HG03342 (cell line): Measurements from ENCODE around the gene A3GALT2.
A peak's percentile ranks its signal among the peaks of the same experiment; 100 is the strongest.

ENCODE experiments used
- ATAC-seq: cut with Tn5 transposase; IDR thresholded peaks from one replicate; pipeline ENCODE4 v1.9.1; 2021; ENCODE audit warnings: mild to moderate bottlenecking, moderate library complexity; ENCODE audit not compliant: unreplicated experiment

A3GALT2 gene

DNA sequence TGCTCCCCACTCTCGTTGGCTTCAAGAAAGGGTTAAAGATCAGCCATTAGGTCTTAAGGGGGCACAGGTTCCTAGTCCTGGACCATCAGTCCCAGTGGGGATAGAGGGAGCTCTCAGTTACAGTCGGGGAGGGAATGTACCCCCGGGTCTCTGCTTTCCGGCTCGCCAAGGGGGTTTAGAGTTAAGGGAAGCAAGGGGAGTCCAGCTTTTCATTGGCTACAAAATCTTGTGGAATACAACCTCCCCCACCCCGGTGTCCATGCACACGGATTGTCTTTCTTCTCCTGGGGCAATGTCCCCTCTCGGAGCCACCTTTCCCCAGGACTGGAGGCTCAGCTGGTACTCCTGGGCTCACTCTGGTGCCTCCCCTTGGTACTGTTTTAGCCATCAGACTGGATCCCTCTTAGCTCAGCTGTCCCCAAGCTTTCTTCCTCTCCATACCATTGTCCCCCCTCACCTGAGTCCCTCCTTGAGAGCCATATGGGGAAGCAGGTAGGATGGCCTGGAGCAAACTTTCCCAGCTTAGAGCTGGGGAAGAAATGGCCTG is at the start of gene A3GALT2:
Gene A3GALT2 (minus strand): TSS at position 480 of the 547 bp plus-strand sequence. CDS start 0 bp downstream, at position 480.
- ATAC-seq: no peak

DNA sequence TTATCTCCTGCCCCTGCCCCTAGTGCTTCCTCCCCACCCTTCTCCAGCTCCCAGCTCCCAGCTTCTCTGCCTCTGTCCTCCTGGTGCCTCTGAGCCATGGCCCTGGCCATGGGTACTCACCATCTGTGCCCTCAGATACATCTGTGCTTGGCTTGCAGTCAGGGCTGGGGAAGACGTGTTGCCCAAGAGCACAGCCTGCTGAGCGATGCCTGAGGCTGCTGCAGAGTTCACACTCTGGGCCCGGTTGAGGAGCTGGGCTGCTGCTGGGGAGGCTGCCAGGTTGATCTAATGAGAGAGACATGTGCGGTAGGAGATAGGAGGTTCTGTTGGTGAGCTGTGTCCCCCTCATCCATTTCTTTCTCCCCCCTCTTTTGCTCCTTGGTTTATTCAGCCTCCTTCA is 49.4 kb upstream of the A3GALT2 start:
- ATAC-seq: no peak

DNA sequence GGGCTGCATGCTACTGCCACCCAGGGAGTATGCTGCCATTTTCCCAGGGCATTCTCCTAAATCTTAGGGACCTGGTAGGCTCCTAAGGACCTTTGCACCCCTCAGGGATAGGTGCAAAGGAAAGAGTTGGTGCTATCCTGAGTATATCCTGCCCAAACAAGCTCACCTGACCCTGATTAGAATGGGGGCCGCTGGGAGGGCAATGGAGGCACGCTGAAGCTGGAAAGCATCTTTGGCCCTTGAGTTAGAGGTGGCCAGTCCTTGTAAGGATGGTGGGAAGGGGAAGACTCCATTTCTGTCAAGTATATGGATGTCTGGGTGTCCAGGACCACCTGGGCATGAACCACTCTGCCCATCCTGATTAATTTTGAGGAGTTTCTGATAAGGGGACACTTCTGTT is 48.9 kb upstream of the A3GALT2 start:
- no peak for ATAC-seq

DNA sequence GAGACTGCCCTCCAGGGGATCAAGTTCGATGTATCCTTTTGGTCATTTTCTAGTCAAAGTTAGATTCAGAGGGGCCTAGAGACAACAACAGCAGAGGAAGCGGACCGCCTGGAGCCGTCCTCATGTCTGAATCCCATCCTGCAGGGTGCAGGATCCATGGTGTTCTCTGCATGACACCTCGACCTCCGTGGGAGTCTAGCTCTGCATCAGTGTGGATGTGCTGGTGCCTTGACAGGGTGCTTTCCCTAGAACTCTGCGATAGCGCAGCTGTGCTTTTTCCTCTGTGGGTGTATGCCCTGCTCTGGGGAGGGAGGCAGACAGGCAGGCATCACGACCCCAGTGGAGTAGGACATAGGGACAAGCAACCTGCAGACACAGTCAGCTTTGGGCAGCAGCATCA is 48.2 kb upstream of the A3GALT2 start:
- ATAC-seq: no peak

DNA sequence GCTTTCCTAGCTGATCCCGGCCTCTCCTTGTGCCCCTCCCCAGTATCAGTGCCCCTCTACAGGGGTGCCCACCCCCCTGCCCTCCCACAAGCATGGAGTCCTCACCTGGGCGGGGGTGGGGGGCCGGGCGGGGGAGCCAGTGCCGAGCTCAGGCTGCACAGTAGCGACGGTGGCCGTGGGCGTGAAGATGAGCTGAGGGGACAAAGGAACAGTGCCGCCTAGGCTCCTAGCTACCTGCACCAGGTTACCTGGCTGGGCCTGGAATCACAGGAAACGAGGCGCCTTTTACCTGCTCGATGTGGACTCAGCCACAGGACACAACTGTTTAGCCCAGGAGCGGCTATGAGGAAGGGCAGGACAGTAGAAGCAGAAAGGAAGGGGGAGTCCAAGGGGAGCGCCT is 47.5 kb upstream of the A3GALT2 start:
- ATAC-seq: no peak

DNA sequence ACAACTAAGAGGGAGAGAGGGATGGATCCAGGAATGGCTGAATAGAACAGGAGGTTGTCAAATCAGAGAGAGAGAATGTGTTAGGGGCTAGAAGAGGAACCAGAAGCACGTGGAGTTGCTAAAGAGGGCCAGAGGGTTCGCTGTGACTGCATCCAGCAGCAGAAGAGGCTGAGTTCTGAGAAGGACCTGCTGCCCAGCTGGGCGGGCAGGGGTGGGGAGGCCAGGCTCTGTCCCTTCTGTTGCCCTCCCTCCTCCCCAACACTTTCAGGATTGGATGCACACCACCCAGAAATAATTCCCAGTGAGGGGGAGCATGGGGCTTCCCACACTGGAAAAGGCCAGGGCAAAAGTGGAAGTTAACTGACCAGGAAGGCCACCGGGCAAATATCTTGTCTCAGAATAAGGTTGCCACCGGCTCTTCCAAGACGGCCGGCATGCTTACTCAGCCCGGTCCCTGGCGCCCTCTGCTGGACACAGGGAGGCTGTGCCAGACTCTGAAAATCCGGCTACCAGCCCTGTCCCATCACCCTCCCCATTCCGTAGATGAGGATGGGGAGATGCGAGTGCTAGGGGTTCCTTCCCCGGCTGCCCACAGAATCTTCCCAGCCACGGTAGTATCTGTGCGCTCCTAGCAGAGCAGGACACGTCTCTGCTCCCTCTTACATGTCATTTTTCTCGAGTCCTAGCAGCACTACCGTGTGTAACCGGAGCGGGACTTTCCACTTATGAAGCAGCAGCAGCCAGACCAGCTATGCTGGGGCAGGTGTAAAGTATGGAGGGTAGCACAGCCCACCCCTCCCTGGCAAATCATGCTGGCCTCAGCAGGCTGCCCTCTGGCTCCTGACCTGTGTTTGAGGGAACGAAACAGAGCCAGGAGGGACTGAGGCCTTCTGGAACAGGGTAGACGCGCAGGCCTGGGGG is 46.8 kb upstream of the A3GALT2 start:
- peak; percentile 62 for ATAC-seq

DNA sequence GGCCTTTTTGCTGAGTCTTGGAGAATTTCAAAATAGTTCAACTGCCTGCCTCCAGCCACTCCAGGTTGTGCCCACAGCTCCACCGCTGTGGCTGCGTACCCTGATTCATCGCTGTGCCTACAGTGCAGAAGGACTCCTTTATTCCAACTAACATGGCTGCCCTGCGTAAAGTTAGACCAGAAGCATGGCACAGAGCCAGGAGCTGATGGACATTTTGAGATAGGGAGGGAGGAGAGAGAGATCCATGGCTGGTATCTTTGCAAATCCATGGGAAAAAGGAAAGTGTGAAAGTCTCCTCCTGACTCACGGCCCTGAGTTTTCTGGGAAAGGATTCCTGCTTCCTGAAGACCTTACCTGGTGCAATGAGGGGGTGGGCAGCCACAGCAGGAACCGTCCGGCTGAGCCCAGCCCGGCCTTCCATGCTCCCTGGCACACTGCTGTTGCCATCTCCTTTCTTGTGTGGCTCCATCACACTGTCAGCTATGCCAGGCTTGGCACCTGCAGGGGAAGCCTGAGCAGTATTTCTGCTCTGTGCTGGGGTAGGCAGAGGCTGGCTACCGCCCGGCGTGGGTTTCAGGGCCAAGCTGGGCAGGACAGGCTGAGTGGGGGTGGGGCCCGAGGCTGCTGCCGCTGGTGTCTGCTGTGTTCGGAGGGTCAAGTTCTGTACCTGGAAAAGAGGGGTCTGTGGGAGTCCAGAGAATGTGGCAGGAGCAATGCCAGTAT is 46.0 kb upstream of the A3GALT2 start:
- no peak for ATAC-seq

DNA sequence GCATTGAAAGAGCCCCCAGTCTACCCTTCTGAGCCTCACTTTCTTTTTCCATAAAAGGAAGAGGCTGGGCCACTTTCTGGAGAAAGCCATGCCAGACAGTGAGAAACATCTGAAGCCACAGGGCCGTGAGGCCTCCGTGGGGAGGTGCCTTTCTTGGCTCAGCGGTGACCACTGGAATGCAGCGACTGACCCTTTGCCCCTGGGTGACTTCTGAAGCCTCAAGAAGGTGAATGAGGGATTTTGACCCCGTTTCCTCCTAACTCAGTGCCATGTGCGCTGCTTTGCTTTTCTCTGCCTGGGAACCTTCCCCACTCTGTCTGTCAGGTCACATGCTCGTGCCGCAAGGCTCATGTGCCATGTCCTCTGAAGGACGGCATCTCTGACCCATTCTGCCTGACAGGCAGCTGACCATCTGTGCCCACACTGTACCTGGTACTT is 44.7 kb upstream of the A3GALT2 start:
- no peak for ATAC-seq

DNA sequence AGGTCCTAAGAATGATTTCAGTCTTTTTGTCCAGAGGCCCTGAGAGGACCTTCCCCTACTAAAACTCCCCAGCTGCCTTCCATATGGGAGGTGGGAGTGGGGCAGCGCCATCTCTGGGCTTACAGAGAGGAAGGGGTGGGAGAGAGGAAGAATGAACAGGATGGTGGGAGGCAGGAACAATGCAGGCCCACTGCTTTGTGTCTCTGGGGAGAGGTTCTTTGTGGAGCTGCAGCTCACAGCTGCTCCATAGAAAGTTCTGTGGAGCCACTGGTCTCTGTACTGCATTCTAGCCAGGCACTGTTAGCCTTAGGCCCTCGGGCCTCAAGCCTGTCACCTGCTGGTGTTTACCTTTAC is 43.6 kb upstream of the A3GALT2 start:
- no peak for ATAC-seq

DNA sequence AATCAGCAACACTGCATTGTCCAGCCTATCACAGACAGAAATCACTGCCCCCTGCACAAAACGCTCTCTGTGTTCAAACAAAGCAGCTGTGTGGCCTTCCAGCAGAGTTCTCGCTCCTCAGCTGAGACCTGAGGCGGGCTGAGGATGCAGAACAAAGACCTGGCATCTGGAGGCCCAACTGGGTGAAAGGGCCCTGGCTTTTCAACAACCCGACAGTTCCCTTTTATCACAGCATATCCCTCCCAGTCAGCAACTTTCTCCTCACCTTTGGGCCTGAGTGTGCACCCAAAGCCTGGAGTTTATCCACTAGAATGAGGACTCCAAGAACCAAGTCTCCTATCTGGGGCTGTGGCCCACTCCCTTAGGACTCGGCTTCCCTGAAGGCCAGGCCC is 42.6 kb upstream of the A3GALT2 start:
- no peak for ATAC-seq

DNA sequence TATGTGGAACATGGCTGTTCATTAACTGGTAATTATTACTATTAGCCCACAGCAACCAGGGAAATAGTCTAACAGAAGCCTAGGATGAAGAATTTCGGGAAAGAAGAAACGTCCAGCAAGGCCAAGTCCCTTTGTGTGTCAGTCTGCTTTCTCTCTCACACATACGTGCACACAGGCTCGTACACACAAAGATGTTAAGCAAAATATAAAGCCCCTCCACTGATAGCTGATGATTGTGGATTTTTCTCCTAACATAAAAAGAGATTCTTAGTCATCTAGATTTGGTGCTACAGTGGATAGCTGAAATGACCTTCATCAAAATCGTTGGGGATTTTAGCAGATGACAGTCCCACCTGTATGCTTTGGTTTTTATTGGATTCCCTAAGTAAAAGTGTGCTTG is 42.1 kb upstream of the A3GALT2 start:
- ATAC-seq: no peak

DNA sequence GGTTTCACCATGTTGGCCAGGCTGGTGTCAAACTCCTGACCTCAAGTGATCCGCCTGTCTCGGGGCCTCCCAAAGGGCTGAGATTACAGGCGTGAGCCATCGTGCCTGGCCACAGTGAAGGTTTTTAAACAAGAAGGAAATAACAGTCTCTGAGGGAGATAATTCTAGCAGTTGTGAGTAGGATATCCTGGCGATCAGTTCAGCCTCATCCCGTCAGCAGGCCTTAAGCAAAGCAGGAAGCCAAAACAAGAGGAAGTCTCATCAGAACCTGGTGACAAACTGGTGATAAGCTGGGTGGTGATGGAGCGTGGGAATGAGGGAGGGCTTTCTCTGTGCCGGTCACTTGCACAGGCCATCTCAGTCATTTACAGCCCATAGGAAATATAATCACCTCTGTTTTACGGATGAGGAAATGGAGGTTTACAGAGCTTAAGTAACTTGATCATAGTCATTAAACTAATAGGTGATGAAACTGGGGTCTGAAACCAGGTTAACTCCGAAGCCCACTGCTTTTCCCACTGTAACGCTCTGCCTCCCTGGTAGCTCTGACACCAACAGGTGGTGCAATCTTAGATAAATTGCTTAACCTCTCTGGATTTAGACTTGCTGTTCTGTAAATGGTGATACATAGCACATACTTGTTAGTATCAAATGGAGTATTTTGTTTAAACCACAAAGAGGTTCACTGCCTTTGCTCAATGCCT is 40.8 kb upstream of the A3GALT2 start:
- ATAC-seq: no peak

DNA sequence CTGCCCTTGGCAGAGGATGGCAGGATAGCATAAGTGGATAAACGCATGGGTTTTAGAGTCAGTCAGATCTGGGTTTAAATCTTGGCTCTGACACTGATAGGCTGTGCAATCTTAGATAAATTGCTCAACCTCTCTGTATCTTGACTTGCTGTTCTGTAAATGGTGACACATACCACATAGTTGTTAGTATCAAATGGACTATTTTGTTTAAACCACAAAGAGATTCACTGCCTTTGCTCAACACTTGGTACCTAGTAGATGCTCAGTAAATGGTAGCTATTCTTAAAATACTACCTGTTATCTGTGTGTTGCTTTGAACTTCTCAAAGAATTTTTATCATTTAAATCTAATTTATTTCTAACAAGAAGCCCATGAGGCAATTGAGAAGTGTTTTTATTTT is 39.5 kb upstream of the A3GALT2 start:
- ATAC-seq: no peak

DNA sequence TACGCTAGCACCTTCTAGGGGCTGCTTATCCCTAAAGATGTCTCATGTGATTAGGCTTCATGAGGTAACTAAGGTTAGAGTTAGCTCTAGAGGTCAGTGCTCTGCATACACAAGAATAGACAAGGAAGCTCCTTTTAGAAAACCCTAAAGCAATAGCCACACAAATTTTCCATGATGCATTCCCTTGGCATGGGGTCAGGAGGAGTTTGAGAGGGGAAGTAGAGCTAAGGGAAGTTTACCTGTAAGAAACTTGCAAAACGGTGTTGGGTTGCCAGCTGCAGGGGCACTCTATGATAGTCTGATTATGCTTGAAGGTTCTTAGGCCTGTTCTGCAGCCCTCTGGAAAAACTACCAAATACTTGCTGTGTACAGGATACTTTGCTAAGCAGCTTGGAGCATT is 39.0 kb upstream of the A3GALT2 start:
- ATAC-seq: no peak

DNA sequence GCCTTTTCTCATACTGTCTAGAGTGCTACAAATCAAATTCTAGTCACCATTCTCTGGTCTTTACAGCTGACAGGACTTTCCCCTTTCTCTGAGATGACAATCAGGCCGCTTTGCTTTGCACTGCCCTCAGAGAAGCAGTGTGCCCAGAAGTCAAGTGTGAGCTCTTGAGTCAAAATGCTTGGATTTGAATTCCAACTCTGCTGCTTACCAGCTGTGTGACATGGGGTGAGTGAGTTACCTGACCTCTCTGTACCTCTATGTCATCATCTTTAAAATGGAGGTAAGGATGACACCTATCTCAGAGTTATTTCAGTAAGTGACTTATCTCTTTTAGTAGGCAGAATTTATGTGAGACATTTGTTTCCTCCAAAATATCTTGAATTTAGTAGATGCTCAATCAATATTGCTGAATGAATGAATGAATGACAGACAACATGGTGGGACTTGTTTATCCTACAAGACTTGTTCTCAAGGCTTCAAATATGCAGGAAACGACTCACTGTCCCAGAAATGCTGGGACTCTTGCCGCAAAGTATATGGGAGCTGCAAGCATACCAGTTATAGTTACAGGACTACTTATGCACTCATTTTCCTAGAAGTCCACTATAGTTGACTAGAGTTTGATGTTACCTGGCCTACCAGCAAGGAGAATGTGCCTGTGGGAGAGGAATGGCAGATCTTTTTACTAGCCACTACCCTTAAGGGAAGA is 38.1 kb upstream of the A3GALT2 start:
- ATAC-seq: no peak

DNA sequence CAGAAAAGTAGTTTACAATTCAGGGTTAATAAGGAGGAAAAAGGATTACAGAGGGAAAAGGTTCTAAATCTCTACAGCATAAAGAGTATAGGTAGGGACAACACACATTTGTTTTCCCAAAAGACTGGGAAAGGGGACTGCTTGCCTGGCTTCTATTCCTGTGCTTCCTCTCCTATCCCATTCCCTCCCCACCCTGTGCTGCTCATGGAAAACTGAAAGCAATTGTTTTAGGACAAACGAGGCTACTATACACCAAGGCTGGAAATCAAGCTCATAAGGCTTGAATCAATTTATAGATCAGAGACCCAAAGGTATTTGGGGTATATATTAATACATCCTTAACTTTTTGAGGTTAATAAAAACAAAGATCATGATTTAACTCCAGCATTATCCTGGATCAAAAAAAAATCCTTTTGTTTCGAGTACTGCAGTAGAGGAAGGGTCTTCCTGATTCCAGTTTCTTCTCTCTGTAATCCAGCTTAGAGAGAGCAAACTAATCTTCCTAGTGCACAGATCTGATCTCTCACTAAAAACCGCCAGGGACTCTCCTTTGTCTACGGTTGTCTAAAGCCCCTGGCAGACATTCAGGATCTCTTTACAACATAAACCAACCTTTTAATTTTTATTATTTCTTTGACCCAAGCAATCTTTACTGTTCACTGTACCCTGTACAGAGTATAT is 37.4 kb upstream of the A3GALT2 start:
- ATAC-seq: no peak

DNA sequence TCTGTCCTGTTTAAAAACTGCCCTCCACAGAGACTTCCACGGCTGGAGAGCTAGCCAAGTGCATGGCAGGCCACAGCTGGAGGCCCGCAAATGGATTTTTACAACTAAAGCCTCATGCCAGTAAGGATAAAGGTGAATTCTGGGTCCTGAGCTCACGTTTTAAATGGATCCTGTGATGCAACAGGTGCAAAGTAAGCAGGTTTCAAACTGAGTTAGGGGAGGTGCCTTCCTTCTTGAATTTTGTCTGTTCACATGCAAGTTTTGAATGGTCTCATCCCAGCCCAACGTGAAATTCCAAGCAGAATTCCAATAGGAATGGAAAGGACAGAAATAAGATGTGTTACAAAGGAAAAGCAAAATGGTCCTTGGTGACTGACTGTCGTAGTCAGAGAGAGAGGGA is 36.2 kb upstream of the A3GALT2 start:
- ATAC-seq: no peak

DNA sequence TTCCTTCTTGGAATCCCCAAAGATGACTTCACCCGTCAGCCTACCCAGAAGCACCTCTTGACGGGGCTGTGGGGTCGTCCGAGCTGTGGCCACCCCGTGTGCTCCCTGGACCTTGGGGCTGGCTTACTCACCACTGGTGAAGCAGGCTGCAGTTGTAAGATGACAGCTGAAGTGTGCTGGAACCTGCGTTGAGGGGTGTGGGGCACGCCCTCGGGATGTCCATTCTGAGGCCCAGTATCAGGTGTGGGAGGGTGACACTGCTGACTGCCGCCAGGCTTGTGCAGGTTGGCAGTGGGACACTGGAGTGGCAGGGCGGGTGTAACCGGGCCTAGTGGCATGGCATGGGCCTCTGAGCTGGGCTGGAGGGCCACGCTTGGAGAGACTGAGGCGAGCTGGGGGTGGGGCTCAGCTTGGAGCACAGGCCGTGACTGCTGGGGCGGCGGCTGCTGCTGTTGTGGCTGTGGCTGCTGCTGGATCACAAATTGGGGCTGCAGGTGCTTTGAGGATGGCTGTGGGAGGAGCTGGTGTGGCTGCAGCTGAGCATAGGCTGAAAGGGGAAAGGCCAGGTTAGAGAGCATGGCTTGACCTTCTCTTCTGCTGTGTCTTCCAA is 33.9 kb upstream of the A3GALT2 start:
- ATAC-seq: no peak

DNA sequence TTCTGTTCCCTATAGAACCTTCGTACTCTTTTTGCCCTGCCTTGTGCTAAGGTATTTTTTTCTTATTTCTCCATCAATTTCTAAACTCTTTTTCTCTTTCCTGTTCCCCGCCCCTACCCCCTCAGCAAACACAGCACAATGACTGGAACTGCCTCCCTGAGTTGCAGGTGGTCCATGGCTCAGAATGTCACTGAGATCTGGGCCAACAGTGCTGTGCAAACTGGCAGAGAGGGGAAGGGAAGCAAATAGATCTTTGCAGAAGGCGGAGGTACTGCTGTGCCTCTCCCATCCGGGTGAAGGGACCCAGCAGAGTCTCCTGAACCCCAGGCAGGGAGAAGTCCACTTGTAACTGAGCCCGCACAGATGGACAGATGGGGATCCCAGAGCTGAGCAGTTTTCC is 32.6 kb upstream of the A3GALT2 start:
- ATAC-seq: no peak

DNA sequence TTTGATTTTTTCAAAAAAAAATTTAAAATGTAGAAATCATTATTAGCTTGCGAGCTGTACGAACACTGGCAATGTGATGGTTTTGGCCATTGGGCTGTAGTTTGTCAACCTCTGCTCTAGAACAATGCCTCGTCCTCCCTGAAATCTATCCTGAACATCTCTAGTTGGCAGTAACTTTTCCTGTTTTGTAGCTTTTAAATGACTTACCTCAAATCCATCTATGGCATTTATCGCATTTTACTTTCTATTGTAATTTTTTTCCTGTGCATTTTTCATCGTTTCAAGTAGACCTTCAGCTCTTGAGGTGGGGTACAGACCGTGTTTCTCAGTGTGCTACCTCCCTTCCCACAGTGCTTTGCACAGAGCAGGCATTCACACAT is 30.4 kb upstream of the A3GALT2 start:
- ATAC-seq: no peak
